Heart left ventricle (tissue), 13 donors: ENCODE data around the gene OIP5.

Source experiments
- CTCF ChIP-seq, 12 donors: fragments of 200-600 bp; sonication (generic) in 4 of 12; IDR thresholded peaks; one replicate each; pipeline versions ENCODE4 v1.5.0 to v1.8.0; 2018 to 2022; ENCODE audit warnings: antibody characterized with exemption in 12 of 12, mild to moderate bottlenecking in 5 of 12
- POLR2A ChIP-seq, 2 donors: fragments of 450-650 bp; IDR thresholded peaks; one replicate each; pipeline ENCODE4 v1.6.1; 2017; ENCODE audit warnings: antibody characterized with exemption in 2 of 2, mild to moderate bottlenecking in 2 of 2, moderate library complexity in 2 of 2
- donor health status: ischemic (EF 13 %, LVEDD 7.1; RV severe dilation, severe dysfunction).
- donor health status: DM: no; HTN: yes; CAD: no.
- donor health status: DM: no; HTN: no; CAD: no.
- donor health status: ischemic (EF 25% LVEDD 6.9; RV normal size, moderate dysfunction).
- donor health status: ischemic (EF 25% LVEDD 5.7; RV mildly dilated, moderate dysfunction).
- donor health status: ischemic (EF 35%, LVEDD 5.7; RV mildly dilated, moderate dysfunction).
- donor health status: nonischemic (EF 11% LVEDD 7.7; RV severe dilation, severe dysfunction).
- donor health status: DM: yes; HTN: yes; CAD: no.
- donor health status: PGD.
- donor health status: ischemic (EF 29% LVEDD 5.4; RV normal size, mild dysfunction).
- donor health status: nonischemic (EF 23%, LVEDD 6.1; RV moderate dilation, normal function).

- TF ChIP-seq CTCF (IDR thresholded peaks at IDR 0.05) (no peak), POLR2A (IDR thresholded peaks at IDR 0.05) (no peak)
These were observed 8.8 kb downstream of the OIP5 start for GRCh38 chr15:41323611-41324010.
